SK-MEL-5 (cell line): ENCODE measurements around the gene BOD1. TPM values are rescaled to one million over a fixed set of nuclear protein-coding genes. Genes with fewer than 3 reads are reported as not detected.

Experiments
- DNase-seq: peaks from one replicate; pipeline ENCODE4 v3.0.0-alpha.2; 2016; ENCODE audit warnings: low read depth, low spot score
- in situ Hi-C: cut with HindIII; loops from 2 replicates; pipeline ENCODE4 v1.10.0; 2016; ENCODE audit warnings: low sequenced_read_pairs, high pct_unique_total_duplicates, low pct_unique_long_range_greater_than_20kb
- total RNA-seq: library from RNA; depleted of rRNA; stranded (reverse); fragments of >200 nt; shearing (Covaris generic); gene quantifications from 2 replicates; pipeline ENCODE4 v1.2.3, GENCODE V29; 2014

Gene BOD1
- total RNA-seq, 1 experiment from 2014 or later = 39.2 TPM

- DNase-seq = no peak
- in situ Hi-C loops = no loop called here
Measured at GRCh38 chr5:173624282-173624681, 7.8 kb upstream of the BOD1 start.

GRCh38 chr5:173623789-173624188, 7.3 kb upstream of the BOD1 start:
- DNase-seq = no peak
- in situ Hi-C loops = no loop called here

DNA sequence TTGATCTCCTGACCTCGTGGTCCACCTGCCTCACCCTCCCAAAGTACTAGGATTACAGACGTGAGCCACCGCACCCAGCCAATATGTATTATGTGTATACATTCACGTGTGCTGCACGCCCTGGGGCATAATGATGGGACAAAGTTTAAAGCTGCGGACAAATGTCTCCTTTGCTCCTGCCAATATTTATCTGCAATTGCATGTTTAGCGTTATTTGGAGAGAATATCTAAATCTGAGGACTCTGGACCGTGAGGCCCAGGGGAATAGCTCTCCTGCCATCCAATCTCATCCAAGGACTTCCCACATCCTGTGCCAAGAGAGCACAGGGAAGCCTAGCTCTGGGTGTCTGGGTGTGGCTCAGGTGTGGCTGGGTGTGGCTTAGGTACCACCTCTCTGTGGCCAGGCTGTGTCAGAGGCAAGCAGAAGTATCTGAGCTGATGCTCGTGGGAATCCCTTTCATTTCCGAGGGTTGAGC, 6.9 kb upstream of the BOD1 start:
- in situ Hi-C loops = no loop called here
- DNase-seq = no peak

DNA sequence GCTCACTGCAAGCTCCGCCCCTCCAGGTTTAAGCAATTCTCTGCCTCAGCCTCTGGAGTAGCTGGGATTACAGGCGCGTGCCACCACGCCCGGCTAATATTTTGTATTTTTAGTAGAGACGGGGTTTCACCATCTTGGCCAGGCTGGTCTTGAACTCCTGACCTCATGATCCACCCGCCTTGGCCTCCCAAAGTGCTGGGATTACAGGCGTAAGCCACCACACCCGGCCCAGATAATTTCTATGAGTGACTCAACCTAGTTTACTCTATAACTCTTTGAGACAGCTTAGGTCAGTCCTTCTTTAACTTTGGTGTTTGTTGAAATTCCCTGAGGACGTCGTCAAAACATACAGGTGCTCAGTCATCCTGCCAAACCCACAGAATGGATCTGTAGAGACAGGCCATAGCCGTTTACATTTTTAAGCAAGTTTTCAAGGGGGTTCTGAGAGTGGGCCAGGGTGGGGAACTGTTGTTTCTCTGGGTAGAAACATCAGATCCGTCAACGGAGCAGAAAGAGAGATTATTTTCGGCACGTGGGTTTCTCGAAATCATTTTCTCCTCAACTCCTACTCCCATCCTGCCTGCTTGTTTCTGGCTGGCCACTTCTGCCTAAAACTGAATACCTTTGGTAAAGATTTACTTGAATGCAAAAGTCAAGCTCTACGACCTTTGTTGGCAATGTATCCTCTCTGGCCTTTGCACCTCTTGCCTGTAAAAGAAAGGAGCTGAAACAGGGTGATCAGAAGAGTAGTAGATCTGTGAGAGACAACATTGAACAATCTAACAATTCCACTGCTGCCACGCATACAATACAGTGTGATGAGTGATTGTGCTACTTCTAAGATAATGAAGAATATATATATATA, 6.0 kb upstream of the BOD1 start:
- no peak for DNase-seq
- in situ Hi-C loops = no loop called here

DNA sequence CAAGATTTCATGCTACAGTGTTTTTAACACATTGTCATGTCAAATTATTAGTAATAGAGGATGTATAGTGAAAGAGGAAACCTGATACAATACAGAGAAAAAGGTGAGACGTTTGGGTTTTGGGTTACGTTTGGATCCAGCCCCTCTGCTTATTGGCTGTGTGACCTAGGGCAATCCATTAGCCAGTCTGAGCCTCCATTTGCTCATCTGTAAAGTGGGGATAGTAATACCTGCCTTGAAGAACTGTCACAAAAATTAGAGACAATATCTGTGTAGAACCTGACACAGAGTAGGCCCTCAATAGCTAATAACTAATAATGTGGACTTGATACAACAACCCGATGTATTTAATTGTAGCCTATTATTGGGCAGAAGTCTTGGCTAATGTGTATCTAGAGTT, 4.3 kb upstream of the BOD1 start:
- DNase-seq = no peak
- in situ Hi-C loops = no loop called here

DNA sequence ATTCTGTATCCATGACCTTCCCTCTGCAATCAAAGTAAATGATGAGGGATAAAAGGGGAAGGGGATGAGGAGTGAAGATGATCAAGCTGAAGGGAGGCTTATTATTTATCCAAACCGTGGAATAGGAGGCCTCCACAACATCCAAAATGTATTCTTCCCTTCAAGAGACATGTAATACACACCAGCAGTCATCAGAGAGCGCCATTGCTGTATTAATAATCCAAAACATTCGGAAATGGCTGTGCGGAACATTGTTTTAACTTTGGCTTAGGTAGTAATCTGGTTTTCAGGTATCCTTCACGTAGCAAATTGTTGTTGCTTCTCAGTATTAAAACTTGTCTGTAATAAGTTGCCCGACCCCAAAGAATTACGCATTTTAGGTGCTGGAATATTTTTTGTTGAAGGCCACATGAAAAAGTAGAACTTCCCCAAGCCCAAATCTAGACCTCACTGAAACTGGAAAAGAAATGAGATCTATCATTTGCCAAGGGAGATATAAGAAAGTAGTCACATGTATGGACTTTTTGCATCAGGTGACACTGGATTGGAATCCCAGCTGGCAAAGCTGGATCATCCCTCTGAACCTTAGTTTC, 2.6 kb upstream of the BOD1 start:
- DNase-seq = peak; percentile 68
- in situ Hi-C loops = no loop called here

DNA sequence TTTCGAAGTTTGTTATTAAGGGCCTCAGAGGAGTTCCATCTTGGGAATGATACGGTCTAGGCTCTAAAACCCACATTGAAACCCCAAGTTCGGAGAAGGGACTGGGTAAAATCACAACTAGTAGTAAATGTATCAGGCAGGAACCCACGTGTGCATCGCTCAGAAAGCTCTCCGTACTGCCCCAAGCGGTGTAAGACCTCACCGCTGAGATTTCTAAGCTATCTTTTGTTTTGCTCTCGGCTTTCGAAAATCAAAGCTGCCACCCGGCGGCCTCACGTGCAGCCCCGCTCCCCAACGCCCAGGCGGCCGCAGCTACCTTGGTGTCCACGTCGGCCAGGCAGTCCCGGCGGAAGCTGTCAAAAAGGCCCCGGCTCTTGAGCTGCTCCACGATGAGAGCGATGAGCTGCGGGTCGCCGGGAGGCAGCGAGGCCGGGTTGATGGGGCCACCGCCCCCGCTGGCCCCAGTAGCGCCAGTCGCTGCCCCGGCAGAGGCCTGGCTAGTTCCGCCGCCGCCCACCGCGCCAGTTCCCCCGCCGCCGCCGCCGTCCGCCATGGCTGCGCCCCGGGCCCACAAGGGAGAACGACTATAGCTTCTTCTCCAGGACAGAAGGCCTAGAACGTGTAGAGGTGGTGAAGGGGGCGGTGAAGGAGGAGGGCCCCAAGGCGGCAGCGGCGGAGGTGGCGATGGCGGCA, 420 bp downstream of the BOD1 start:
- DNase-seq = peak; percentile 67
- in situ Hi-C loops = no loop called here

DNA sequence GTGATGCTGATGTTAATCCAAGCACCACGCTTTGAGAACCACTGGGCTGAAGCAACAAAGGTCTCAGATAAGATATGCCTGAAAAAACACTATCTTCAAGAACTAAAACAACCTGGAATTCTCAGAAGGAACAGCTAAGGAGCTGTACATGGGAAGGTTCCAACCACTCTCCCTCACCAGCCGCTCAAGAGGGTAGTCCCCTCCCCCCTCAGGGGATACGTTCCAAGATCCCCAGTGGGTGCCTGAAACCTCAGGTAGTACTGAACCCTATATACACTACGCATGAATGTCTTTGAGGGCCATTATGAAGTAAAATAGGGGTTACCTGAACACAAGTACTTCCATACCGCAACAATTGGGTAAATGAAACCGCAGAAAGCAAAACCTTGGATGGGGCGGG, 1.9 kb downstream of the BOD1 start:
- in situ Hi-C loops = no loop called here

DNA sequence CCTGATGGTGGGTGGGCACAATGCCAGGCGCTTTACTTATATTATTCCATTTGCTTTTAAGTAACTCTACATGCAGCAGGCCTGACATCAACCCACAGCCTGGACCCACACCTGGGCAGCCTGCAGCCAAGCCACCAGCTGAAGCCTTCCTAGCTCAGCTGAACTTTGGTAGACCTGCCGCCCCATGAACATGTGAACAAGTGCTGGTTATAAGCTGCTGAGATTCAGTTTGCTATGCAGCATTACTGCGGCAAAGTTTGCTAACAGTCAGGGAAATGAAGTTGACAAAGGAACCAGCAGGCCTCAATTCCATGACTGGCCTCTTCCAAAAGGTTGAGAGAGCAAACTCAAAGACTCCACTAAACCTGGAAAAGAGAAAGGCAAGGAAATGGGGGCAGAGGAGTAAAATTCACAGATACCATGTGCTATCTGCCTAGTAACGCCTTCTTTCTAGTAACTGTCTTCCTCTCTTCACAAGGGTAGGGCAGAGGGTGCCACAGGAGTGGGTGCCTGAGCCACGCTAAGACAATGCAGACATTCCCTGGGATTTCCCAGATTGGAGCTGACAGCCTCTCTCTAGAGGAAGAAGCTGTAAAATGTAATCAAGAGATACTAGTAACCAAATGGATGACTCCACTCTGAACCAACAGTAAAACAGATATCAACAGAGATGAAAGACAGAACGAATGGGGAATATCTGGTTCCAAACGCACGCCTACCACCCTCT, 2.9 kb downstream of the BOD1 start:
- DNase-seq = no peak
- in situ Hi-C loops = no loop called here

More for the DNA sequence above, 1.9 kb downstream of the BOD1 start:
- DNase-seq = no peak

DNA sequence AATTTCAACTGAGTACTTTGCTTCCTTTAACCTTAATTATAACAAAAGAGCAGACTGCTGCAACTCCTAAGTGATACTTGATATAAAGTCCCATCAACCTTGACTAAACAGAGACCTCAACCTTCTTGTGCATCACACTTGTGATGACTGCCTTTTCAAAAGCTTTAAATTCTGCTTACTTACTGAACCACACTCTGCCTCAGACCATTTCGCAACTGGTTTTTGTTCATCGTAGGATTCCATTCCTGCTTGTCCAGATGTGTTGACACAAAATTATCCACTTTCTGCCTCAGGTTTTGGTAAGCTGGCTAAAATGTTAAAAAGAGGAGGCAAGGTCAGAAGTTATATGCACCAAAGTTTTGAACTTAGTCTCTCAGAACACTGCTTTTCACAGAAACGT, 3.5 kb downstream of the BOD1 start:
- in situ Hi-C loops = no loop called here
- no peak for DNase-seq

GRCh38 chr5:173611706-173612105, 4.7 kb downstream of the BOD1 start:
- no peak for DNase-seq
- in situ Hi-C loops = no loop called here

DNA sequence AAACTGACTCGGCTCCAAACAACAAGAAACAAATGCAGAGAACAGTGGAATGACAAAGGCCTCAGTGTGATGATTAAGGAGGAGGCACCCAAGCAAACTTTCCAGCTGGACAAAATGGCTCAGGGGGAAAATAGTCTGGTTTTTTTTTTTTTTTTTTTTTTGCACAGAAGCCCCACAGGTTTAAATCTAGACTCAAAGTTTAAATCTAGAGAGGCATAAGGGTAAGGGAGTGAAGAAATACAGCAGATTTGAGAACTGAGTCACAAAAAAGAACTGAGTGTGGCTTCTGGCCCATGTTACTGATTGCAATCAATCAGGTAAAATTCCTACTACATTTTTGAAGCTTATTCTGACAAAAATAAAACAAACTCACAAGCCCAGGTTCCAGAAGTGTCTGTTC, 12.3 kb downstream of the BOD1 start:
- in situ Hi-C loops = no loop called here
- no peak for DNase-seq

GRCh38 chr5:173602423-173602822, 14.0 kb downstream of the BOD1 start:
- in situ Hi-C loops = no loop called here
- no peak for DNase-seq

GRCh38 chr5:173598686-173599085, 17.8 kb downstream of the BOD1 start:
- in situ Hi-C loops = no loop called here
- no peak for DNase-seq

- DNase-seq = no peak
- in situ Hi-C loops = no loop called here
Measured at GRCh38 chr5:173597304-173597703, 19.1 kb downstream of the BOD1 start.

- in situ Hi-C loops = no loop called here
- DNase-seq = no peak
Measured at GRCh38 chr5:173595841-173596240, 20.6 kb downstream of the BOD1 start.

- no peak for DNase-seq
- in situ Hi-C loops = no loop called here
Measured at GRCh38 chr5:173594061-173594460, 22.4 kb downstream of the BOD1 start.

DNA sequence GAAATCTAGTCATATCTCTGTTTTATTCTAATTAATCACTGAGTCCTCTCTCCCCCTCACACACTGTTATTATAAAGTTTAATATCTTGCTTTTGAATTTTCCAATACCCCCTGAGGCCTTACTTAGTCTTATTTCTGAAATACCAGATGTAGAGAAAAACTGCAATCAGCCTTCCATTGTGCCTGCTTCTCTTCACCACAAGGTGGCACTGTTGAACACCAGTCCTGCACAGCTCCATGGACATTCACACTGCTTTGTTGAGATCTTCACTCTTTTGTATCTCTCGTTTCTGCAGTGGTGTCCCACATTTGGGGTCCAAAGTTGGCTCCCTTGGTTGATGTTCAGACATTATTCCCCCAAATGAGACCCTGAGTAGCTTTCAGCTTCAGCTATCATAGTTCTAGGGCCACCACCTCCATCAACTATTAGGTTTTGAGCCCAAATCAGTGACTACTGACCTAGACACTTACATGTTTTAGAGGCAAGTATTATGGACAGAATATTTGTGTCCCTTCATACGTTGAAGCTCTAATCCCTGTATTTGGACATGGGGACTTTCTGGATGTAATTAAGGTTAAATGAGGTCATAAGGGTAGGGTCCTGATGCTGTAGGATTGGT, 24.3 kb downstream of the BOD1 start:
- DNase-seq = peak; percentile 30
- in situ Hi-C loops = no loop called here
